T-cell (primary cell): ENCODE results near the gene RASAL3. TPM values are rescaled to one million over a fixed set of nuclear protein-coding genes. Genes with fewer than 3 reads are reported as not detected.

Experiments used
- ATAC-seq, 4 experiments: fragments of 200-7000 bp in 3 of 4; fragments of 150-1000 bp in 1 of 4; cut with Tn5 transposase; replicated peaks in 1 of 4; 1 replicate in 3 of 4; 2 replicates in 1 of 4; pipeline ENCODE4 v1.10.0; 2021; ENCODE audit warnings: moderate library complexity in 3 of 4, mild to moderate bottlenecking in 2 of 4, moderate number of reproducible peaks in 1 of 4
- CTCF ChIA-PET, 2 donors: fragments of 300-600 bp; sonication (Branson Sonifier 250); formaldehyde crosslinking; loops; one replicate each; lab custom pipeline; 2022; ENCODE audit warnings: antibody characterized with exemption in 2 of 2; lab: Charles Lee
- POLR2A ChIA-PET, 2 donors: fragments of 300-600 bp; sonication (Branson Sonifier 250); formaldehyde crosslinking; loops; one replicate each; lab custom pipeline; 2022; ENCODE audit warnings: antibody characterized with exemption in 2 of 2; lab: Charles Lee
- DNase-seq, 35 experiments: peaks; one replicate each; pipeline versions ENCODE4 v3.0.0 to v3.0.0-alpha.2; 2013 to 2023
- H3K27ac ChIP-seq: one replicate; pipeline ENCODE4 v1.5.1; 2013; ENCODE audit warnings: low read length
- H3K27me3 ChIP-seq, 2 experiments: replicated peaks in 1 of 2; 1 replicate in 1 of 2; 2 replicates in 1 of 2; pipeline versions ENCODE4 v1.6.1 to v1.7.0; 2013; ENCODE audit warnings: low read length in 1 of 2, mixed read lengths in 1 of 2; ENCODE audit not compliant: control insufficient read depth in 2 of 2, insufficient read depth in 2 of 2; ENCODE audit errors: extremely low read depth in 1 of 2
- H3K36me3 ChIP-seq, 2 donors: 1 replicate in 1 of 2; 2 replicates in 1 of 2; pipeline versions ENCODE4 v1.6.1 to v1.7.0; 2013; ENCODE audit warnings: low read length in 1 of 2; ENCODE audit not compliant: control insufficient read depth in 2 of 2, insufficient read depth in 1 of 2; ENCODE audit errors: extremely low read depth in 1 of 2
- H3K4me1 ChIP-seq, 2 experiments: 1 replicate in 1 of 2; 2 replicates in 1 of 2; pipeline versions ENCODE4 v1.6.1 to v1.7.0; 2013; ENCODE audit warnings: low read length in 2 of 2, mixed read lengths in 1 of 2; ENCODE audit not compliant: insufficient read depth in 2 of 2, control insufficient read depth in 1 of 2; ENCODE audit errors: extremely low read depth in 1 of 2
- H3K4me3 ChIP-seq, 2 donors: 1 replicate in 1 of 2; 2 replicates in 1 of 2; pipeline versions ENCODE4 v1.5.1 to v1.7.0; 2013; ENCODE audit warnings: mild to moderate bottlenecking in 2 of 2, low read length in 1 of 2, moderate library complexity in 1 of 2; ENCODE audit not compliant: control insufficient read depth in 1 of 2; ENCODE audit errors: extremely low read depth in 1 of 2
- H3K9me3 ChIP-seq: 2 replicates; pipeline ENCODE4 v1.7.0; 2013
- H3K27ac Mint-ChIP-seq, 2 donors: one replicate each; pipeline ENCODE4 v1.8.0; 2020 to 2021; ENCODE audit warnings: mild to moderate bottlenecking in 2 of 2, mixed read lengths in 2 of 2
- H3K27me3 Mint-ChIP-seq, 2 donors: one replicate each; pipeline ENCODE4 v1.8.0; 2021 to 2022; ENCODE audit warnings: mixed read lengths in 2 of 2
- H3K36me3 Mint-ChIP-seq: one replicate; pipeline ENCODE4 v1.8.0; 2021; ENCODE audit warnings: mixed read lengths
- H3K4me1 Mint-ChIP-seq, 3 donors: one replicate each; pipeline ENCODE4 v1.8.0; 2020 to 2022; ENCODE audit warnings: mixed read lengths in 3 of 3, mild to moderate bottlenecking in 1 of 3
- H3K4me3 Mint-ChIP-seq, 3 donors: one replicate each; pipeline ENCODE4 v1.8.0; 2020 to 2022; ENCODE audit warnings: mild to moderate bottlenecking in 3 of 3, mixed read lengths in 3 of 3, moderate library complexity in 3 of 3
- H3K9me3 Mint-ChIP-seq, 3 donors: one replicate each; pipeline ENCODE4 v1.8.0; 2020 to 2022; ENCODE audit warnings: mixed read lengths in 3 of 3
- WGBS: methylation state at CpG from one replicate; pipeline ENCODE4 v1.1.5; 2013; ENCODE audit warnings: missing lambda C conversion rate; ENCODE audit not compliant: insufficient coverage; 5-methylcytosine and 5-hydroxymethylcytosine counted together
- total RNA-seq, 35 experiments: library from RNA in 6 of 35; stranded (reverse) in 6 of 35; fragments of 120-200 nt in 1 of 35; gene quantifications; one replicate each; pipeline versions ENCODE4 v1.2.1 to v1.2.4 and lab custom pipeline; 2013 to 2026

The RASAL3 gene
- total RNA-seq, 5 donors from 2014 or later (not counting 1 experiment from before 2014, with no cell fraction given): 166 to 296 (median 284) TPM

DNA sequence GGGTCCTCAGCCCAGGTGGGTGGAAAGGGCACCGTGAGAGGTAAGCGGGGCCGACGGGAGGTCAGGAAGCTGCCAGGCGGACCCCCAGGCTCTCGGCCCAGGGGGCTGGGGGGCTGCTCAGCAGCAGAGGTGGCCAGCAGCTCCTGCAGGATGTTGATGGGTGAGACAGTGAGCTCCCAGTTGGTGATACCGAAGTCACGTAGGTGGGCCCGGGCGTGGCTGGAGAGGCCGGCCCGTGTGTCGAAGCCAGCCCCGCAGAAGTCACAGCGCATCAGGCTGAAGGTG lies 27.6 kb downstream of the RASAL3 start:
- Histone ChIP-seq H3K4me1 (peaks cover under 1 to 15% of the 10 kb centered on the region in 2 experiments), H3K36me3 (peaks cover 0 to 11% of the 10 kb centered on the region in 2 donors), H3K9me3 (no peaks in the 10 kb centered on the region), H3K27ac (no peak overlapping the region), H3K4me3 (no peak overlapping the region), H3K27me3 (no peaks in the 10 kb centered on the region)
- 96% methylated on average over 7 of the region's 15 CpGs for WGBS
- Mint-ChIP-seq H3K27me3 (no peaks in the 10 kb centered on the region), H3K36me3 (no peaks in the 10 kb centered on the region), H3K9me3 (no peaks in the 10 kb centered on the region), H3K4me1 (peaks cover 11 to 12% (median 12%) of the 10 kb centered on the region in 3 donors), H3K4me3 (no peak overlapping the region), H3K27ac (no peak overlapping the region)
- ChIA-PET CTCF (interaction anchor here (0.7 to 1.0 kb wide), 2 partner anchors 23 to 34 kb away, joined by 3 to 4 read pairs; no protein-coding TSS in a partner anchor), POLR2A (no interaction called here)
- no peak for DNase-seq
- no peak for ATAC-seq

DNA sequence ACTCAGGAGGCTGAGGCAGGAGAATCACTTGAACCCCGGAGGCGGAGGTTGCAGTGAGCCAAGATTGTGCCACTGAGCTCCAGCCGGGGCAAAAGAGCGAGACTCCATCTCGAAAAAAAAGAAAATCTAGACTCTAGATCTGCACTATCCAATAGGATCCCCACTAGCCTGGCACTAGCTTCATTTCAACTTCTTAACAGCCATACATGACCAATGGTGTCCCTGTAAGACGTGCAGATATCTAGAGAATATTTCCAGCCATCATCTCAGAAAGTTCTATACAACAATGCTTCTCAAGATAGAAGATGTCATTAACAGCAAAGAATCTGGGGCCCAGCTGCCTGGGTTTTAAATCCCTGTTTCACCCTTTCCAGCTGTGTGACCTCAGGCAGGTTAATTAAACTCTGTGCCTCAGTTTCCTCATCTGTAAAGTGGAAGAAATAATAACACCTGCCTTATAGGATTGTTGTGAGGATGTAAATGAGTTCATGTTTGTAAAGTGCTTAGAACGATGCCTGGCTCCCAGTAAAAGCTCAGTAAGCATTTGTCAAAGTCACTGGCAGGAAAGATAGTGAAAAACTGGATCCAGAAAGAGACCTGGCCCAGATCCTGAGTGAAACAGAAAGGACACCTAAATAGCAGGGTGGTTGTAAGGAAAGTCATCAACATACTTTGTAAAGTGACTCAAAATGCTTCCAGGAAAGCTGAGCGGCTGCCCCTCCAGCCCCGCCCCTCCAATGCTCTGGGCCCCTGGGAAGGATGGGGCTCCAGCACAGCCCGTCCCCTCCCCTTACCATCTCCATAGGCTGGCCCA lies 28.1 kb downstream of the RASAL3 start:
- DNase-seq: no peak
- no peak overlapping the region for H3K27ac Mint-ChIP-seq
- H3K9me3 Mint-ChIP-seq: no peaks in the 10 kb centered on the region
- H3K4me1 Mint-ChIP-seq: peaks cover 17 to 18% (median 17%) of the 10 kb centered on the region in 3 donors
- Histone ChIP-seq H3K4me1 (peaks cover 4 to 20% of the 10 kb centered on the region in 2 experiments), H3K9me3 (no peaks in the 10 kb centered on the region), H3K27me3 (no peaks in the 10 kb centered on the region), H3K36me3 (peaks cover 0 to 11% of the 10 kb centered on the region in 2 donors), H3K4me3 (no peak overlapping the region), H3K27ac (no peak overlapping the region)
- no peaks in the 10 kb centered on the region for H3K27me3 Mint-ChIP-seq
- no peak overlapping the region for H3K4me3 Mint-ChIP-seq
- ATAC-seq: no peak
- ChIA-PET POLR2A (no interaction called here), CTCF (interaction anchor here (0.6 to 0.7 kb wide), 2 partner anchors 34 to 102 kb away, joined by 3 read pairs; no protein-coding TSS in a partner anchor)
- WGBS: 100% methylated on average over 3 of the region's 10 CpGs
- H3K36me3 Mint-ChIP-seq: no peaks in the 10 kb centered on the region

DNA sequence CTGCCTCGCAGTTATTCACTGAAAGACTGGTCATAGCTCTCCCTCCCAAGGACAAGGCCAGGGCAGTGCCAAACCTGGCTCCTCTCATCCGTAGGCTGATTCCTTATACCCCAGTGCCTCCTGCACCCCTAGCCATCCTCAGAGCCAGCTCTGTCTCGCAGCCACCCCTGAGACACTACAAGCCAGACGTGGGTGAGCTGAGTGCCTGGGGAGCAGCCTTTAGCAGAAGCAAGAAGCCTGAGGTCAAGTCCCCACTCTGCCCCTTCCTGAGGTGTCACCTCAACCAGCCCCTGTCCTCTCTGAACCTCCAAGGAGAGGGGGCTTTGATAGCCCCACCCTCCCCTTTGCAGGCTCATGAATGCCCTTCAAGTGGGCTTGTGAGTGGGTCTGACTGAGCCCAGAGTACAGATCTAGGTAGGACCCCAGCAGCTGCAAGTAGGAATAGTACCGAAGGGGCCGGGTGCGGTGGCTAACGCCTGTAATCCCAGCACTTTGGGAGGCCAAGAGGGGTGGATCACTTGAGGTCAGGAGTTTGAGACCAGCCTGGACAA lies 30.8 kb downstream of the RASAL3 start:
- Mint-ChIP-seq H3K27me3 (no peaks in the 10 kb centered on the region), H3K4me1 (peaks cover 27 to 32% (median 29%) of the 10 kb centered on the region in 3 donors), H3K9me3 (no peaks in the 10 kb centered on the region), H3K36me3 (no peaks in the 10 kb centered on the region), H3K27ac (peak overlapping the region; percentile 90 to 92), H3K4me3 (peak overlapping the region; percentile 91 to 95 (median 93))
- Histone ChIP-seq H3K36me3 (peaks cover 4 to 13% of the 10 kb centered on the region in 2 donors), H3K9me3 (no peaks in the 10 kb centered on the region), H3K27me3 (no peaks in the 10 kb centered on the region), H3K4me3 (peak overlapping the region in 1 of 2 donors; percentile 88), H3K27ac (no peak overlapping the region), H3K4me1 (peaks cover 6 to 41% of the 10 kb centered on the region in 2 experiments)
- ChIA-PET CTCF (interaction anchor here (0.8 to 1.2 kb wide), 2 partner anchors 14 to 15 kb away, joined by 3 to 12 read pairs; partner anchors contain the start of gene AKAP8L (in 1 of the 2)), POLR2A (interaction anchor here in 1 of 2 donors (0.6 kb wide), 1 partner anchor 21 kb away, joined by 3 read pairs; no protein-coding TSS in a partner anchor)
- DNase-seq (no peak), ATAC-seq (no peak)
- WGBS: 44% methylated on average over 1 of the region's 8 CpGs

DNA sequence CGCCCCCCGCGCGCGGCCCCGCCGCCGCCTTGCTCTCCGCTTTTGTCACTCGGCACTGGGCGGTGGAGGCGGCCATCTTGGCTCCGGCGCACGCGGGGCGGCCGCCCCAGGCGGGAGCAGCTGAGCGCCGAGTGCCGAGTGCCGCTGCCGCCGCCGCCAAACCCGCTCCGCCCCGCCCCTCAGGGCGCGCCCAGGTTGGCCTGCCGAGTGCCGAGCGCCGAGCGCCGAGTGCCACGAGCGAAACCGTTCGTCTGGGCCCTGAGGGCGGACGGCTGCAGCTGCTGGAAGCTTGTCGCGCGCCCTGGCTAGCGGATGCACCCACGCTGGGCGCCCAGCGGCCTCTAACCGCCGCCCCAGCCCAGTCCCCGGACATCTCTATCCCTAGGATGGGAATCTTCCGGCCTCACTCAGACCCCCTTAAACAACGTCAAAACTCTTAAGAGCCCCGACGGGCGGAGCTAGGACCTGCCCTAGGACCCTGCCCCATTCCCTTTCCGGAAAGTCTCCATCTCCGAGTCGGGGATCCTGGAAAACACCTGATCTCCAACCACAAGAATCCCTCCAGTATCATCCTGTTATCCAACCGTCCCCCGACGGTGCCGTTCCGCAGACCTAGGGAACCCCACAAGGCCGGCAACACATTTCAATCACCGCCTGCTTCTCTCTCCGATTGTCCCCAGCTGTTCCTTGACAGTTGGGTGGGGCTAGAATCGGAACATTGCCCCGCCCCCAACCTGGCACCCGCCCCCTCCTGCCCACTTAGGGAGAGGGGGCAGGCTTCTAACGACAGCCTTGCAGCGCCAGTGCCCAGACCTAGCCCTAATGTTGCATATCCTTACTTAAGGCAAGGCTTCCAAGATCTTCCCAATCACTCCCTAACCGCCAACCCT lies 31.5 kb downstream of the RASAL3 start:
- H3K9me3 ChIP-seq: no peaks in the 10 kb centered on the region
- peak overlapping the region; percentile 88 to 94 for H3K4me3 ChIP-seq
- Mint-ChIP-seq H3K27me3 (no peaks in the 10 kb centered on the region), H3K4me1 (peaks cover 27 to 32% (median 29%) of the 10 kb centered on the region in 3 donors), H3K4me3 (peak overlapping the region; percentile 91 to 95 (median 93)), H3K36me3 (no peaks in the 10 kb centered on the region), H3K27ac (peak overlapping the region; percentile 90 to 92), H3K9me3 (no peaks in the 10 kb centered on the region)
- ATAC-seq (peak; percentile 90 to 94 (median 93)), DNase-seq (peak; percentile 86 to 96 (median 91))
- peaks cover 6 to 41% of the 10 kb centered on the region in 2 experiments for H3K4me1 ChIP-seq
- WGBS: under 1% methylated on average over 61 of the region's 75 CpGs
- H3K27me3 ChIP-seq: no peaks in the 10 kb centered on the region
- peaks cover 5 to 16% of the 10 kb centered on the region in 2 donors for H3K36me3 ChIP-seq
- H3K27ac ChIP-seq: peak overlapping the region; percentile 71
- ChIA-PET POLR2A (interaction anchor here (0.6 to 0.9 kb wide), 2 partner anchors 14 to 19 kb away, joined by 3 to 4 read pairs; partner anchors contain the start of gene AKAP8L (in 1 of the 2)), CTCF (interaction anchor here (0.6 to 1.2 kb wide), 4 partner anchors 14 to 123 kb away, joined by 3 to 12 read pairs (median 4); partner anchors contain the start of gene AKAP8L (in 1 of the 2))

DNA sequence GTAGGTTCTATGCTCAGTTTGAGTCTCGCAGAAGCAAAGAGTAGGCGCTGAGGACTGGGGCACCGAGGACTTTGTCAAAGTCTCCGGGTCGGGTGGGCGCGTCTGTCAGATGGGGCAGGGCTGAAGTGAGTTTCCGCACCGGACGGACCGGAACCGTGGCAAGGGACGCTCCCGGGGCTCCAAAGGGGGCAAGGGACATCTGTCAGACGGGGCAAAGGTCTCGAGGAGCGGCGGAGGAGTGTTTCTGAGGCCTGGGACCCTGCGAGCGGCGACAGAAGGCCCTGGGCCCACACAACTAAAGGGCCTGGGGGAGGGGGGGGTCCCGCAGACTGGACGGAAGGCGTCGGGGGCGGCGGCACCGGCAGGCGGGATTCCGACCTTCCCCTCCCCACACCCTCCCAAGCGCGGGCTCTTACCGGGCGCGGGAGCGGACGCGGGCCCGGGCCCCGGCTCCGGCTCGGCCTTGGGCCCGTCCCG lies 32.3 kb downstream of the RASAL3 start:
- ATAC-seq: no peak
- Histone ChIP-seq H3K9me3 (no peaks in the 10 kb centered on the region), H3K4me1 (peaks cover 6 to 41% of the 10 kb centered on the region in 2 experiments), H3K36me3 (peaks cover 9 to 25% of the 10 kb centered on the region in 2 donors), H3K4me3 (peak overlapping the region; percentile 65 to 68), H3K27me3 (no peaks in the 10 kb centered on the region), H3K27ac (peak overlapping the region; percentile 30)
- H3K9me3 Mint-ChIP-seq: no peaks in the 10 kb centered on the region
- peak overlapping the region; percentile 93 to 96 (median 95) for H3K4me3 Mint-ChIP-seq
- DNase-seq: no peak
- peaks cover 27 to 34% (median 29%) of the 10 kb centered on the region in 3 donors for H3K4me1 Mint-ChIP-seq
- no peaks in the 10 kb centered on the region for H3K27me3 Mint-ChIP-seq
- ChIA-PET CTCF (interaction anchor here in 1 of 2 donors (0.6 to 3.6 kb wide), 4 partner anchors 13 to 123 kb away, joined by 3 to 15 read pairs (median 8); partner anchors contain the start of gene AKAP8L), POLR2A (interaction anchor here in 1 of 2 donors (0.9 kb wide), 1 partner anchor 13 kb away, joined by 4 read pairs; the partner anchor contains the start of gene AKAP8L)
- peaks cover 4% of the 10 kb centered on the region for H3K36me3 Mint-ChIP-seq
- WGBS: under 1% methylated on average over 18 of the region's 44 CpGs
- H3K27ac Mint-ChIP-seq: peak overlapping the region; percentile 89 to 92
